Measurements from ENCODE around the gene OR2B6. TPM values are rescaled to one million over a fixed set of nuclear protein-coding genes. Genes with fewer than 3 reads are reported as not detected.

Gene OR2B6
- total and polyA plus RNA-seq, 2 of the 8 experiments (the other 6 are each of a cell fraction or from before 2014, with no cell fraction given): 0.26 TPM; not detected in 1

- H3K23me2 ChIP-seq (ENCODE audit: low read depth, low read length): no peaks in the 10 kb centered on the region
- H2BK120ac ChIP-seq (replicated peaks; ENCODE audit: low read depth, low read length): no peak overlapping the region
- no peak for FAIRE-seq
- H3K4me3 ChIP-seq (ENCODE audit: extremely low read depth in 1 of 4, insufficient read depth in 2 of 4, low read depth in 3 of 4, low read length in 4 of 4): no peak overlapping the region
- TF ChIP-seq CHD1 (IDR thresholded peaks at IDR 0.05; ENCODE audit: low read depth, low read length) (no peak), SUZ12 (IDR thresholded peaks at IDR 0.05; ENCODE audit: low read length) (no peak), KDM5A (IDR thresholded peaks at IDR 0.05; ENCODE audit: low read length) (no peak), HDAC2 (IDR thresholded peaks at IDR 0.05; ENCODE audit: borderline replicate concordance in 1 of 2, low read depth in 2 of 2, low read length in 2 of 2) (no peak), TAF7 (optimal IDR thresholded peaks at IDR 0.05; ENCODE audit: borderline replicate concordance, low read depth, low read length) (no peak), SP1 (IDR thresholded peaks at IDR 0.05; ENCODE audit: low read depth, low read length) (no peak), EP300 (IDR thresholded peaks at IDR 0.05; ENCODE audit: borderline replicate concordance in 1 of 2, low read depth in 2 of 2, low read length in 2 of 2) (no peak), ATF2 (IDR thresholded peaks at IDR 0.05; ENCODE audit: low read length) (no peak), ZNF274 (IDR thresholded peaks at IDR 0.05; ENCODE audit: borderline replicate concordance, extremely low read depth, low read length) (no peak), BRCA1 (IDR thresholded peaks at IDR 0.05; ENCODE audit: low read depth, low read length) (no peak), SIX5 (IDR thresholded peaks at IDR 0.05; ENCODE audit: low read depth, low read length) (no peak)
- ChIA-PET POLR2A (ENCODE audit: partially characterized antibody) (no interaction called here), CTCF (ENCODE audit: partially characterized antibody) (no interaction called here)
- H4K91ac ChIP-seq (replicated peaks; ENCODE audit: insufficient read length, low read length): no peak overlapping the region
- H3K14ac ChIP-seq (ENCODE audit: insufficient read length): no peak overlapping the region
- H3K36me3 ChIP-seq (ENCODE audit: control insufficient read depth in 2 of 4, insufficient read depth in 4 of 4, low read length in 3 of 4): no peaks in the 10 kb centered on the region
- no peak overlapping the region for H2BK15ac ChIP-seq (ENCODE audit: low read length)
- no peak overlapping the region for H3K4ac ChIP-seq (replicated peaks; ENCODE audit: insufficient read length, low read depth, low read length)
- H3K9me3 ChIP-seq (ENCODE audit: insufficient read depth in 2 of 2, low read depth in 1 of 2, low read length in 1 of 2): peaks cover 0 to 2% of the 10 kb centered on the region in 2 experiments; a peak in 1 of 4 replicates
- H2BK12ac ChIP-seq (ENCODE audit: low read depth, low read length): no peak overlapping the region
- H3K79me1 ChIP-seq (ENCODE audit: low read depth, low read length): no peaks in the 10 kb centered on the region
- H2BK5ac ChIP-seq (ENCODE audit: low read depth, low read length): no peak overlapping the region
- 85% methylated on average over 1 of the region's 1 CpG; no CpG with 5 or more reads in 1 of the 2 experiments for WGBS, 2 experiments (ENCODE audit: extremely low coverage in 1 of 2, insufficient coverage in 1 of 2, insufficient read length in 1 of 2, insufficient replicate concordance in 2 of 2, low coverage in 1 of 2, low lambda C conversion rate in 2 of 2, missing lambda C conversion rate in 1 of 2)
- no peak overlapping the region for H3K4me2 ChIP-seq (ENCODE audit: insufficient read depth in 1 of 2, low read depth in 2 of 2, low read length in 2 of 2)
- no peaks in the 10 kb centered on the region for H3K27me3 ChIP-seq (replicated peaks in 1 of 4; ENCODE audit: control insufficient read depth in 3 of 4, extremely low read depth in 1 of 4, insufficient read depth in 3 of 4, low read length in 3 of 4)
- no peak overlapping the region for H2AK5ac ChIP-seq (ENCODE audit: low read depth, low read length)
- no peak overlapping the region for H3K18ac ChIP-seq (ENCODE audit: extremely low read depth, low read length)
- no peak overlapping the region for H2AFZ ChIP-seq (ENCODE audit: low read length)
- no peak overlapping the region for H3K23ac ChIP-seq (ENCODE audit: insufficient read length)
- no peak overlapping the region for H4K5ac ChIP-seq (ENCODE audit: insufficient read length, low read depth, low read length)
- H3K56ac ChIP-seq (replicated peaks; ENCODE audit: insufficient read length, low read depth, low read length): no peak overlapping the region
- H3K9ac ChIP-seq (replicated peaks in 1 of 4; ENCODE audit: extremely low read depth in 1 of 4, low read depth in 3 of 4, low read length in 3 of 4): no peak overlapping the region
- no peaks in the 10 kb centered on the region for H3K4me1 ChIP-seq (replicated peaks in 1 of 4; ENCODE audit: control insufficient read depth in 3 of 4, insufficient read depth in 4 of 4, low read length in 3 of 4)
- no peak overlapping the region for H4K8ac ChIP-seq (ENCODE audit: extremely low read depth, insufficient read depth, low read length)
- H2BK20ac ChIP-seq (ENCODE audit: low read length): no peak overlapping the region
- DNase-seq (ENCODE audit: low read depth in 1 of 2, low spot score in 2 of 2): no peak
- H3K79me2 ChIP-seq (ENCODE audit: control insufficient read depth in 1 of 2, insufficient read depth in 2 of 2, low read length in 2 of 2): no peaks in the 10 kb centered on the region
- H3K27ac ChIP-seq (ENCODE audit: low read depth, low read length): no peak overlapping the region
- no peaks in the 10 kb centered on the region for H4K20me1 ChIP-seq (replicated peaks in 1 of 2; ENCODE audit: control insufficient read depth in 1 of 2, insufficient read depth in 2 of 2, low read length in 2 of 2)
Measured at GRCh38 chr6:27951040-27951439, 6.0 kb upstream of the OR2B6 start.
